Measurements from ENCODE around the gene FAM76B. TPM values are rescaled to one million over a fixed set of nuclear protein-coding genes. Genes with fewer than 3 reads are reported as not detected.

Gene FAM76B
- total RNA-seq, 1 experiment from 2014 or later = 32.6 TPM

GRCh38 chr11:95720195-95720594 is 69.4 kb downstream of the FAM76B start:
- Histone ChIP-seq H3K27ac (ENCODE audit: low read depth, low read length, poor library complexity, severe bottlenecking) (no peak overlapping the region), H3K36me3 (ENCODE audit: insufficient read depth, low read length, poor library complexity, severe bottlenecking) (no peaks in the 10 kb centered on the region), H3K27me3 (replicated peaks; ENCODE audit: insufficient read depth, low read depth, low read length, poor library complexity) (no peaks in the 10 kb centered on the region), H3K9me3 (ENCODE audit: low read depth, low read length, poor library complexity, severe bottlenecking) (no peaks in the 10 kb centered on the region), H3K4me1 (ENCODE audit: insufficient read depth, low read length, poor library complexity, severe bottlenecking) (no peaks in the 10 kb centered on the region), H3K4me3 (ENCODE audit: low read depth, low read length, poor library complexity, severe bottlenecking) (no peak overlapping the region)
- POLR2A ChIA-PET (ENCODE audit: low non-redundant PET) = no interaction called here
- no TSS peak for BruUV-seq (replicated peaks)
- DNase-seq (ENCODE audit: low spot score) = no peak
- TF ChIP-seq CTCF (conservative IDR thresholded peaks at IDR 0.05; ENCODE audit: low read depth, low read length) (no peak), EZH2 (IDR thresholded peaks at IDR 0.05; ENCODE audit: borderline replicate concordance, low read depth, low read length, poor library complexity, severe bottlenecking) (no peak)
- CTCF ChIA-PET = no interaction called here
- intact Hi-C loops (cut with micrococcal nuclease; ENCODE audit: unreplicated experiment) = no loop called here

Other genes starting within 250 kb of the FAM76B start
- gene CEP57, start 716 bp upstream of the FAM76B start, total RNA-seq (2021) = 72.3 and 79.8 TPM in 2 replicates
- gene MTMR2, start 134.3 kb upstream of the FAM76B start, total RNA-seq (2021) = 52.4 and 58.6 TPM in 2 replicates

All from A673 (cell line).